Esophagus squamous epithelium (tissue), 4 donors: ENCODE measurements around the gene CCNDBP1.

Experiments
- POLR2A ChIP-seq, 4 donors: fragments of 450-650 bp; IDR thresholded peaks; one replicate each; pipeline ENCODE4 v1.6.1; 2017; ENCODE audit warnings: antibody characterized with exemption in 4 of 4, mild to moderate bottlenecking in 4 of 4, moderate library complexity in 3 of 4
- TF ChIP-seq, protein P1 (sequence below), 6 experiments: fragments of 450-650 bp in 4 of 6; fragments of 200-600 bp in 2 of 6; sonication (generic) in 2 of 6; IDR thresholded peaks; one replicate each; pipeline ENCODE4 v1.5.1; 2016 to 2019; ENCODE audit warnings: antibody characterized with exemption in 6 of 6, mild to moderate bottlenecking in 4 of 6, moderate library complexity in 4 of 6

DNA sequence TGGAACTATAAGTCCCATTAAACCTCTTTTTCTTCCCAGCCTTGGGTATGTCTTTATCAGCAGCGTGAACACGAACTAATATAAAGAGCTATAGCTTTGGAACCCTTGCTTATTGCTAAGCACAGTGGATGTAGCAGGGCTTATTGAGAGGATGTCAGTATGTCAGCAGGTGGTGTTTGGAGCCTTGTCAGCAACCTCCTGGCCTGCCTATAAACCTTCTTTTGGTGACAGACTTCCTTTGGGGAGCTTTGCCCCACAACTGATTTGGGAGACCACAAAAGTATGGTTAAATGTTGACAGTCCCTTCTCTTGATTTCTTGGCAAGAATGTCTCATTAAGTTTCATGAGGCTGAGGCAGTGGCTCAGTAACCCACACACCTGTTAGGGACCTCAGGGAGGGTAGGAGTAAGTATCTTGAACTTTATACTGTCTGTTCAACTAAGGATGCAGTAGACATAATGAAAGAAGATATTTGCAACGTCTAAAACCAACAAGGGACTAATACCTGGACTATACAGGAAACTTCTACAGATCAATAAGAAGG is 14.8 kb downstream of the CCNDBP1 start:
- TF ChIP-seq, protein P1, sequence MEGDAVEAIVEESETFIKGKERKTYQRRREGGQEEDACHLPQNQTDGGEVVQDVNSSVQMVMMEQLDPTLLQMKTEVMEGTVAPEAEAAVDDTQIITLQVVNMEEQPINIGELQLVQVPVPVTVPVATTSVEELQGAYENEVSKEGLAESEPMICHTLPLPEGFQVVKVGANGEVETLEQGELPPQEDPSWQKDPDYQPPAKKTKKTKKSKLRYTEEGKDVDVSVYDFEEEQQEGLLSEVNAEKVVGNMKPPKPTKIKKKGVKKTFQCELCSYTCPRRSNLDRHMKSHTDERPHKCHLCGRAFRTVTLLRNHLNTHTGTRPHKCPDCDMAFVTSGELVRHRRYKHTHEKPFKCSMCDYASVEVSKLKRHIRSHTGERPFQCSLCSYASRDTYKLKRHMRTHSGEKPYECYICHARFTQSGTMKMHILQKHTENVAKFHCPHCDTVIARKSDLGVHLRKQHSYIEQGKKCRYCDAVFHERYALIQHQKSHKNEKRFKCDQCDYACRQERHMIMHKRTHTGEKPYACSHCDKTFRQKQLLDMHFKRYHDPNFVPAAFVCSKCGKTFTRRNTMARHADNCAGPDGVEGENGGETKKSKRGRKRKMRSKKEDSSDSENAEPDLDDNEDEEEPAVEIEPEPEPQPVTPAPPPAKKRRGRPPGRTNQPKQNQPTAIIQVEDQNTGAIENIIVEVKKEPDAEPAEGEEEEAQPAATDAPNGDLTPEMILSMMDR (IDR thresholded peaks at IDR 0.05), result no peak
- no peak for TF ChIP-seq POLR2A (IDR thresholded peaks at IDR 0.05)
